WTC11 (cell line): ENCODE data around the gene COL25A1. TPM values are rescaled to one million over a fixed set of nuclear protein-coding genes. Genes with fewer than 3 reads are reported as not detected.

Source experiments
- ATAC-seq: fragments of 200-7000 bp; cut with Tn5 transposase; 2 replicates; pipeline ENCODE4 v1.10.0; 2021; ENCODE audit warnings: mild to moderate bottlenecking, moderate library complexity
- CTCF ChIA-PET: fragments of 300-600 bp; sonication (Branson Sonifier 250); formaldehyde crosslinking; loops from one replicate; lab custom pipeline; 2021; ENCODE audit warnings: antibody characterized with exemption; lab: Charles Lee
- POLR2A ChIA-PET: fragments of 350-600 bp; sonication (Branson Sonifier 250); formaldehyde crosslinking; loops from one replicate; lab custom pipeline; 2021; ENCODE audit warnings: antibody characterized with exemption; lab: Charles Lee
- DNase-seq: peaks from one replicate; pipeline ENCODE4 v3.0.0; 2021; ENCODE audit warnings: low spot score
- H3K27ac Mint-ChIP-seq: 2 replicates; pipeline ENCODE4 v1.8.0; 2021; ENCODE audit warnings: mixed read lengths
- H3K27me3 Mint-ChIP-seq: 2 replicates; pipeline ENCODE4 v1.8.0; 2021; ENCODE audit warnings: low read depth, mild to moderate bottlenecking, moderate library complexity, mixed read lengths
- H3K36me3 Mint-ChIP-seq: 2 replicates; pipeline ENCODE4 v1.8.0; 2021; ENCODE audit warnings: mixed read lengths
- H3K4me1 Mint-ChIP-seq: 2 replicates; pipeline ENCODE4 v1.8.0; 2022; ENCODE audit warnings: mixed read lengths
- H3K4me3 Mint-ChIP-seq: 2 replicates; pipeline ENCODE4 v1.8.0; 2021; ENCODE audit warnings: mild to moderate bottlenecking, moderate library complexity, mixed read lengths
- H3K9me3 Mint-ChIP-seq: 2 replicates; pipeline ENCODE4 v1.8.0; 2021; ENCODE audit warnings: mixed read lengths
- ATF1 ChIP-seq: sonication (generic); formaldehyde crosslinking; IDR thresholded peaks from 2 replicates; pipeline ENCODE4 v1.8.1; 2023; ENCODE audit warnings: mild to moderate bottlenecking, moderate library complexity, missing genetic modification reagents
- CREM ChIP-seq: sonication (generic); formaldehyde crosslinking; IDR thresholded peaks from 2 replicates; pipeline ENCODE4 v1.8.1; 2022; ENCODE audit warnings: mild to moderate bottlenecking, missing genetic modification reagents, moderate library complexity
- E2F4 ChIP-seq: sonication (generic); formaldehyde crosslinking; IDR thresholded peaks from 2 replicates; pipeline ENCODE4 v1.8.1; 2022; ENCODE audit warnings: low read depth, mild to moderate bottlenecking, moderate library complexity, missing genetic modification reagents, borderline replicate concordance
- EMX1 ChIP-seq: fragments of 250-450 bp; sonication (Bioruptor Pico); IDR thresholded peaks from 2 replicates; pipeline ENCODE4 v1.8.0; 2021; ENCODE audit warnings: mild to moderate bottlenecking
- ETV6 ChIP-seq: sonication (generic); formaldehyde crosslinking; IDR thresholded peaks from 2 replicates; pipeline ENCODE4 v1.8.1; 2022; ENCODE audit warnings: mild to moderate bottlenecking, missing genetic modification reagents
- HMGXB4 ChIP-seq: sonication (generic); formaldehyde crosslinking; IDR thresholded peaks from 2 replicates; pipeline ENCODE4 v1.8.1; 2023; ENCODE audit warnings: mild to moderate bottlenecking, moderate library complexity, missing genetic modification reagents
- IRF2 ChIP-seq: sonication (generic); formaldehyde crosslinking; IDR thresholded peaks from 2 replicates; pipeline ENCODE4 v1.8.0; 2022; ENCODE audit warnings: low read depth, missing genetic modification reagents, borderline replicate concordance
- NFATC4 ChIP-seq: fragments of 250-450 bp; sonication (Bioruptor Pico); IDR thresholded peaks from 2 replicates; pipeline ENCODE4 v1.9.0; 2021; ENCODE audit warnings: mild to moderate bottlenecking
- NR2C2 ChIP-seq: sonication (generic); formaldehyde crosslinking; IDR thresholded peaks from 2 replicates; pipeline ENCODE4 v1.8.0; 2022; ENCODE audit warnings: mild to moderate bottlenecking, missing genetic modification reagents
- SMAD3 ChIP-seq: sonication (generic); formaldehyde crosslinking; IDR thresholded peaks from 2 replicates; pipeline ENCODE4 v1.8.0; 2022; ENCODE audit warnings: missing genetic modification reagents, mild to moderate bottlenecking, borderline replicate concordance
- TEAD4 ChIP-seq: sonication (generic); formaldehyde crosslinking; IDR thresholded peaks from 2 replicates; pipeline ENCODE4 v1.8.0; 2022; ENCODE audit warnings: mild to moderate bottlenecking, missing genetic modification reagents
- ZNF232 ChIP-seq: sonication (generic); formaldehyde crosslinking; IDR thresholded peaks from 2 replicates; pipeline ENCODE4 v1.8.0; 2022; ENCODE audit warnings: mild to moderate bottlenecking, missing genetic modification reagents
- ZNF396 ChIP-seq: fragments of 250-450 bp; sonication (Bioruptor Pico); IDR thresholded peaks from 2 replicates; pipeline ENCODE4 v1.8.0; 2021; ENCODE audit warnings: mild to moderate bottlenecking, moderate library complexity, borderline replicate concordance
- ZNF512 ChIP-seq: sonication (generic); formaldehyde crosslinking; IDR thresholded peaks from 2 replicates; pipeline ENCODE4 v1.8.1; 2022; ENCODE audit warnings: missing genetic modification reagents, borderline replicate concordance
- ZNF532 ChIP-seq: fragments of 250-450 bp; sonication (Bioruptor Pico); IDR thresholded peaks from 2 replicates; pipeline ENCODE4 v1.9.0; 2021; ENCODE audit warnings: mild to moderate bottlenecking, borderline replicate concordance
- ZNF671 ChIP-seq: fragments of 250-450 bp; sonication (Bioruptor Pico); IDR thresholded peaks from 2 replicates; pipeline ENCODE4 v1.8.0; 2021; ENCODE audit warnings: mild to moderate bottlenecking
- total RNA-seq: library from RNA; stranded (reverse); gene quantifications from 3 replicates; pipeline ENCODE4 v1.2.3, GENCODE V29; 2021
- TF ChIP-seq, protein P1 (sequence below): sonication (generic); formaldehyde crosslinking; IDR thresholded peaks from 2 replicates; pipeline ENCODE4 v1.8.1; 2023; ENCODE audit warnings: mild to moderate bottlenecking, missing genetic modification reagents
- TF ChIP-seq, protein P2 (sequence below): sonication (generic); formaldehyde crosslinking; conservative IDR thresholded peaks from 2 replicates; pipeline ENCODE4 v1.8.1; 2023; ENCODE audit warnings: mild to moderate bottlenecking, low read depth, missing genetic modification reagents, moderate library complexity
- TF ChIP-seq, protein P3 (sequence below): fragments of 250-450 bp; sonication (Bioruptor Pico); IDR thresholded peaks from 2 replicates; pipeline ENCODE4 v1.9.0; 2021; ENCODE audit warnings: mild to moderate bottlenecking
- TF ChIP-seq, protein P4 (sequence below): fragments of 250-450 bp; sonication (Bioruptor Pico); IDR thresholded peaks from 2 replicates; pipeline ENCODE4 v1.8.0; 2021; ENCODE audit warnings: mild to moderate bottlenecking

COL25A1 gene
- total RNA-seq, 1 experiment from 2014 or later = 6.6 TPM

DNA sequence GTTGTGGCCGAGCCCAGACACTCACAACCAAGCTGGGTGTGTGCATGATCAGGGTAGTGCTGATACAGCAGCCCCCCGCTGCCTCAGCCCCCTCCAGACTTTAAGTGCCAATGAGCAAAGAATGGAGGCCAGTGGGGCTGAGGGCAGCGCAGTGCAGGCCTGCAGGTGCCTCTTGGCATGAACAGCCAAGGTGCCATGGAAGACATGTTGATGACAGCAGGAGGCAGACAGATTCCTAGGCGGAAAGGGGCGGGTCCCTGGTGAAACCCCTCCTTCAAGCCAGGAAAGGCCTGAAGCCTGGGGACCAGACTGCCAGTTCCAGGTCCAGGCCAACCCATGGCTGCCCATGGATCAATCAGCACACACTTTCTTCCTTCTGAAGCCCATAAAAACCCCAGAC is 286.3 kb downstream of the COL25A1 start (continued):
- TF ChIP-seq, protein P1, sequence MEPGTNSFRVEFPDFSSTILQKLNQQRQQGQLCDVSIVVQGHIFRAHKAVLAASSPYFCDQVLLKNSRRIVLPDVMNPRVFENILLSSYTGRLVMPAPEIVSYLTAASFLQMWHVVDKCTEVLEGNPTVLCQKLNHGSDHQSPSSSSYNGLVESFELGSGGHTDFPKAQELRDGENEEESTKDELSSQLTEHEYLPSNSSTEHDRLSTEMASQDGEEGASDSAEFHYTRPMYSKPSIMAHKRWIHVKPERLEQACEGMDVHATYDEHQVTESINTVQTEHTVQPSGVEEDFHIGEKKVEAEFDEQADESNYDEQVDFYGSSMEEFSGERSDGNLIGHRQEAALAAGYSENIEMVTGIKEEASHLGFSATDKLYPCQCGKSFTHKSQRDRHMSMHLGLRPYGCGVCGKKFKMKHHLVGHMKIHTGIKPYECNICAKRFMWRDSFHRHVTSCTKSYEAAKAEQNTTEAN (CRISPR knock-in tag) = no peak
- no peak for TF ChIP-seq ZNF232 (CRISPR knock-in tag)
- no peak for TF ChIP-seq ZNF671
- no peak for TF ChIP-seq E2F4 (CRISPR knock-in tag)
- TF ChIP-seq ZNF512 = no peak

DNA sequence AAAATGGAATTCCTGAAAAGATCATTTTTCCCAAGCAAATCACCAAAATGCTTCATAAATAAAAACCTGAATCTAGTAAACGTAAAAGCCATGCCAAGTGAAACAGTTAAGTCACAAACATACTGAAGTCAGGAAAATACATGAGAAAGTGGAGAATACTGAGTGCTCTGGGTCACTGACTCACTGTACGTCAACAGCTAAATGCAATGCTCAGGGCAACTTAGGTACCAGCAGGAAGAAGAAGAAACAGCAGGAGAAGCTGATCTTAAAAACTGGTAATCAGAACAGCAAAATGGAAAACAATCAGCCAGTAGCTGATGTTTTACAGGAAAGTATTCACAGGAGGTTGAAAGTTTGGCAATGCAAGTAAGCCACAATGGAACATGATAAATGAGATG is 287.0 kb downstream of the COL25A1 start:
- peaks cover 12% of the 10 kb centered on the region for H3K36me3 Mint-ChIP-seq
- peaks cover 11% of the 10 kb centered on the region for H3K9me3 Mint-ChIP-seq
- H3K4me3 Mint-ChIP-seq = no peak overlapping the region
- no peak for DNase-seq
- ChIA-PET POLR2A (no interaction called here), CTCF (no interaction called here)
- TF ChIP-seq ZNF532 (CRISPR knock-in tag) (no peak), ZNF396 (no peak), SMAD3 (no peak), CREM (CRISPR knock-in tag) (no peak), TEAD4 (no peak), NFATC4 (CRISPR knock-in tag) (no peak), IRF2 (CRISPR knock-in tag) (no peak), ATF1 (no peak), ETV6 (CRISPR knock-in tag) (no peak), NR2C2 (CRISPR knock-in tag) (no peak), HMGXB4 (CRISPR knock-in tag) (no peak), EMX1 (CRISPR knock-in tag) (no peak)
- TF ChIP-seq, protein P2, sequence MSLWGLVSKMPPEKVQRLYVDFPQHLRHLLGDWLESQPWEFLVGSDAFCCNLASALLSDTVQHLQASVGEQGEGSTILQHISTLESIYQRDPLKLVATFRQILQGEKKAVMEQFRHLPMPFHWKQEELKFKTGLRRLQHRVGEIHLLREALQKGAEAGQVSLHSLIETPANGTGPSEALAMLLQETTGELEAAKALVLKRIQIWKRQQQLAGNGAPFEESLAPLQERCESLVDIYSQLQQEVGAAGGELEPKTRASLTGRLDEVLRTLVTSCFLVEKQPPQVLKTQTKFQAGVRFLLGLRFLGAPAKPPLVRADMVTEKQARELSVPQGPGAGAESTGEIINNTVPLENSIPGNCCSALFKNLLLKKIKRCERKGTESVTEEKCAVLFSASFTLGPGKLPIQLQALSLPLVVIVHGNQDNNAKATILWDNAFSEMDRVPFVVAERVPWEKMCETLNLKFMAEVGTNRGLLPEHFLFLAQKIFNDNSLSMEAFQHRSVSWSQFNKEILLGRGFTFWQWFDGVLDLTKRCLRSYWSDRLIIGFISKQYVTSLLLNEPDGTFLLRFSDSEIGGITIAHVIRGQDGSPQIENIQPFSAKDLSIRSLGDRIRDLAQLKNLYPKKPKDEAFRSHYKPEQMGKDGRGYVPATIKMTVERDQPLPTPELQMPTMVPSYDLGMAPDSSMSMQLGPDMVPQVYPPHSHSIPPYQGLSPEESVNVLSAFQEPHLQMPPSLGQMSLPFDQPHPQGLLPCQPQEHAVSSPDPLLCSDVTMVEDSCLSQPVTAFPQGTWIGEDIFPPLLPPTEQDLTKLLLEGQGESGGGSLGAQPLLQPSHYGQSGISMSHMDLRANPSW (CRISPR knock-in tag) = no peak
- TF ChIP-seq, protein P3, sequence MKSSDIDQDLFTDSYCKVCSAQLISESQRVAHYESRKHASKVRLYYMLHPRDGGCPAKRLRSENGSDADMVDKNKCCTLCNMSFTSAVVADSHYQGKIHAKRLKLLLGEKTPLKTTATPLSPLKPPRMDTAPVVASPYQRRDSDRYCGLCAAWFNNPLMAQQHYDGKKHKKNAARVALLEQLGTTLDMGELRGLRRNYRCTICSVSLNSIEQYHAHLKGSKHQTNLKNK (CRISPR knock-in tag) = no peak
- TF ChIP-seq, protein P4, sequence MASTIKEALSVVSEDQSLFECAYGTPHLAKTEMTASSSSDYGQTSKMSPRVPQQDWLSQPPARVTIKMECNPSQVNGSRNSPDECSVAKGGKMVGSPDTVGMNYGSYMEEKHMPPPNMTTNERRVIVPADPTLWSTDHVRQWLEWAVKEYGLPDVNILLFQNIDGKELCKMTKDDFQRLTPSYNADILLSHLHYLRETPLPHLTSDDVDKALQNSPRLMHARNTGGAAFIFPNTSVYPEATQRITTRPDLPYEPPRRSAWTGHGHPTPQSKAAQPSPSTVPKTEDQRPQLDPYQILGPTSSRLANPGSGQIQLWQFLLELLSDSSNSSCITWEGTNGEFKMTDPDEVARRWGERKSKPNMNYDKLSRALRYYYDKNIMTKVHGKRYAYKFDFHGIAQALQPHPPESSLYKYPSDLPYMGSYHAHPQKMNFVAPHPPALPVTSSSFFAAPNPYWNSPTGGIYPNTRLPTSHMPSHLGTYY (CRISPR knock-in tag) = no peak
- no peaks in the 10 kb centered on the region; the same call in 1 of the 2 replicates for H3K27me3 Mint-ChIP-seq
- H3K27ac Mint-ChIP-seq = no peak overlapping the region
- no peak for ATAC-seq
- peaks cover 2% of the 10 kb centered on the region; the same call in 1 of the 2 replicates for H3K4me1 Mint-ChIP-seq
